Measurements from ENCODE around the gene CFDP1. TPM values are rescaled to one million over a fixed set of nuclear protein-coding genes. Genes with fewer than 3 reads are reported as not detected.

CFDP1 gene
- total RNA-seq, 1 donor, result 41.3 TPM

GRCh38 chr16:75264457-75264998, 168.8 kb downstream of the CFDP1 start:
- Histone ChIP-seq H2AFZ (ENCODE audit: low read length) (no peak overlapping the region), H3K4me2 (ENCODE audit: insufficient read depth, low read length) (peak overlapping the region; percentile 89), H3K79me2 (ENCODE audit: insufficient read depth, low read length) (peaks cover 68% of the 10 kb centered on the region), H3K27me3 (ENCODE audit: insufficient read depth, low read length) (no peaks in the 10 kb centered on the region), H3K27ac (ENCODE audit: low read depth, low read length) (peak overlapping the region; percentile 87), H3K9me3 (ENCODE audit: low read depth, low read length) (no peaks in the 10 kb centered on the region), H3K4me3 (ENCODE audit: insufficient read depth, low read length) (peak overlapping the region; percentile 99), H4K20me1 (ENCODE audit: insufficient read depth, low read length) (peaks cover 51% of the 10 kb centered on the region), H3K4me1 (ENCODE audit: insufficient read depth, low read length) (peaks cover 40% of the 10 kb centered on the region), H3K36me3 (ENCODE audit: insufficient read depth, low read length) (peaks cover 8% of the 10 kb centered on the region)
- peak; percentile 92 for DNase-seq (ENCODE audit: insufficient read length, low spot score, missing footprints)
- TF ChIP-seq CTCF (IDR thresholded peaks at IDR 0.05; ENCODE audit: extremely low read depth, low read depth, low read length), result no peak

- Histone ChIP-seq H3K4me3 (ENCODE audit: insufficient read depth, low read length) (peak overlapping the region; percentile 99), H3K9me3 (ENCODE audit: low read depth, low read length) (no peaks in the 10 kb centered on the region), H2AFZ (ENCODE audit: low read length) (no peak overlapping the region), H4K20me1 (ENCODE audit: insufficient read depth, low read length) (peaks cover 56% of the 10 kb centered on the region), H3K36me3 (ENCODE audit: insufficient read depth, low read length) (peaks cover 8% of the 10 kb centered on the region), H3K27ac (ENCODE audit: low read depth, low read length) (peak overlapping the region; percentile 87), H3K4me2 (ENCODE audit: insufficient read depth, low read length) (peak overlapping the region; percentile 89), H3K4me1 (ENCODE audit: insufficient read depth, low read length) (peaks cover 40% of the 10 kb centered on the region), H3K27me3 (ENCODE audit: insufficient read depth, low read length) (no peaks in the 10 kb centered on the region), H3K79me2 (ENCODE audit: insufficient read depth, low read length) (peaks cover 73% of the 10 kb centered on the region)
- TF ChIP-seq CTCF (IDR thresholded peaks at IDR 0.05; ENCODE audit: extremely low read depth, low read depth, low read length), result no peak
- DNase-seq (ENCODE audit: insufficient read length, low spot score, missing footprints), result peak; percentile 95
These were observed 169.3 kb downstream of the CFDP1 start for GRCh38 chr16:75263963-75264445.

GRCh38 chr16:75263291-75263962, 169.9 kb downstream of the CFDP1 start:
- Histone ChIP-seq H3K4me1 (ENCODE audit: insufficient read depth, low read length) (peaks cover 40% of the 10 kb centered on the region), H4K20me1 (ENCODE audit: insufficient read depth, low read length) (peaks cover 62% of the 10 kb centered on the region), H3K4me2 (ENCODE audit: insufficient read depth, low read length) (peak overlapping the region; percentile 89), H3K9me3 (ENCODE audit: low read depth, low read length) (no peaks in the 10 kb centered on the region), H3K4me3 (ENCODE audit: insufficient read depth, low read length) (peak overlapping the region; percentile 99), H3K79me2 (ENCODE audit: insufficient read depth, low read length) (peaks cover 79% of the 10 kb centered on the region), H3K27me3 (ENCODE audit: insufficient read depth, low read length) (no peaks in the 10 kb centered on the region), H3K27ac (ENCODE audit: low read depth, low read length) (peak overlapping the region; percentile 87), H2AFZ (ENCODE audit: low read length) (no peak overlapping the region), H3K36me3 (ENCODE audit: insufficient read depth, low read length) (peaks cover 8% of the 10 kb centered on the region)
- no peak for TF ChIP-seq CTCF (IDR thresholded peaks at IDR 0.05; ENCODE audit: extremely low read depth, low read depth, low read length)
- DNase-seq (ENCODE audit: insufficient read length, low spot score, missing footprints), result peak; percentile 85

GRCh38 chr16:75262800-75263127, 170.5 kb downstream of the CFDP1 start:
- Histone ChIP-seq H3K27ac (ENCODE audit: low read depth, low read length) (no peak overlapping the region), H3K27me3 (ENCODE audit: insufficient read depth, low read length) (no peaks in the 10 kb centered on the region), H3K4me3 (ENCODE audit: insufficient read depth, low read length) (no peak overlapping the region), H3K79me2 (ENCODE audit: insufficient read depth, low read length) (peaks cover 85% of the 10 kb centered on the region), H2AFZ (ENCODE audit: low read length) (no peak overlapping the region), H3K4me1 (ENCODE audit: insufficient read depth, low read length) (peaks cover 39% of the 10 kb centered on the region), H3K36me3 (ENCODE audit: insufficient read depth, low read length) (peaks cover 8% of the 10 kb centered on the region), H3K4me2 (ENCODE audit: insufficient read depth, low read length) (no peak overlapping the region), H3K9me3 (ENCODE audit: low read depth, low read length) (no peaks in the 10 kb centered on the region), H4K20me1 (ENCODE audit: insufficient read depth, low read length) (peaks cover 68% of the 10 kb centered on the region)
- TF ChIP-seq CTCF (IDR thresholded peaks at IDR 0.05; ENCODE audit: extremely low read depth, low read depth, low read length), result no peak
- no peak for DNase-seq (ENCODE audit: insufficient read length, low spot score, missing footprints)

Measured in osteoblast (primary cell).